Adrenal gland (tissue), 5 donors: Measurements from ENCODE around the gene VPS50.

ENCODE experiments used
- CTCF ChIP-seq, 6 experiments: fragments of 450-650 bp in 4 of 6; fragments of 200-600 bp in 2 of 6; sonication (generic) in 1 of 6; IDR thresholded peaks; 1 replicate in 5 of 6; 2 replicates in 1 of 6; pipeline versions ENCODE4 v1.5.1 to v1.8.0; 2016 to 2021; ENCODE audit warnings: antibody characterized with exemption in 6 of 6, mild to moderate bottlenecking in 2 of 6, moderate library complexity in 1 of 6
- POLR2A ChIP-seq, 2 donors: fragments of 450-650 bp; IDR thresholded peaks; one replicate each; pipeline ENCODE4 v1.6.1; 2017; ENCODE audit warnings: antibody characterized with exemption in 2 of 2, mild to moderate bottlenecking in 2 of 2, moderate library complexity in 1 of 2
- donor health status: DM: no; HTN: no; CAD: no.

GRCh38 chr7:93390660-93391059, 158.5 kb downstream of the VPS50 start:
- TF ChIP-seq CTCF (IDR thresholded peaks at IDR 0.05) (no peak), POLR2A (IDR thresholded peaks at IDR 0.05) (no peak)
